Left ventricle myocardium inferior (tissue), 1 donor: ENCODE measurements around the gene PDE1C. TPM values are rescaled to one million over a fixed set of nuclear protein-coding genes. Genes with fewer than 3 reads are reported as not detected.

Experiments
- DNase-seq: peaks from one replicate; pipeline ENCODE4 v3.0.0-alpha.2; 2020
- H3K27ac ChIP-seq: fragments of 200-600 bp; replicated peaks from 2 replicates; pipeline ENCODE4 v1.8.0; 2021
- H3K27me3 ChIP-seq: fragments of 200-600 bp; 2 replicates; pipeline ENCODE4 v1.8.0; 2021; ENCODE audit warnings: low read depth
- H3K36me3 ChIP-seq: fragments of 200-600 bp; 2 replicates; pipeline ENCODE4 v1.8.0; 2021
- H3K4me1 ChIP-seq: fragments of 200-600 bp; 2 replicates; pipeline ENCODE4 v1.8.0; 2021
- H3K4me3 ChIP-seq: fragments of 200-600 bp; 2 replicates; pipeline ENCODE4 v1.8.0; 2021; ENCODE audit warnings: mild to moderate bottlenecking, moderate library complexity
- H3K9me3 ChIP-seq: fragments of 200-600 bp; replicated peaks from 2 replicates; pipeline ENCODE4 v1.8.0; 2021
- intact Hi-C: fragments of 100-400 bp; cut with micrococcal nuclease; formaldehyde crosslinking; loops from one replicate; pipeline ENCODE4 v1.11.0; 2022
- total RNA-seq: library from RNA; stranded (reverse); fragmentation: NEBNext Ultra II Directional; extraction: Animal tissue kit (Norgen Biotek cat#: 25700); gene quantifications from one replicate; pipeline ENCODE4 v1.2.1, GENCODE V29; 2021
- TF ChIP-seq, protein P1 (sequence below): fragments of 200-600 bp; IDR thresholded peaks from 2 replicates; pipeline ENCODE4 v1.8.0; 2021; ENCODE audit warnings: antibody characterized with exemption, mild to moderate bottlenecking, borderline replicate concordance
- donor health status: DM: no; HTN: yes; CAD: no; lungs with severe emphysema.

Gene PDE1C
- total RNA-seq, 1 donor from 2014 or later: 207 TPM

DNA sequence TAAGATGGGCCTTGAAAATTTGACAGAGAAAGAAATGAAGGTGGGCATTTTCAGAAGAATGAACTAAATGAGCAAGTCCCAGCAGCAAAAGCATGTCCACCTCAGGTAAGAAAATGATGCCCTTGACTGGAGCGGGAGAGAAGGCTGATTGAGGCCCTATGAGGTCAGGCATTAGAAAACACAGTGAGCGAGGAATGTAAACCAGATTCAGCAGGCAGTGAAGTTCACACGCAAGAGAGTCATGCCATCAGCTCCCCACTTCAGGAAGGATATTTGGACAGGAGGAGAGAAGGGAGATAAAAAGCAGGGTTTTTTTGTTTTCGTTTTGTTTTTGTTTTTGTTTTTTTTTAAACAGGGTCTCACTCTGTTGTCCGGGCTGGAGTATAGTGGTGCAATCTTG is 216.8 kb downstream of the PDE1C start:
- H3K4me1 ChIP-seq: peaks cover 27% of the 10 kb centered on the region
- no peak overlapping the region for H3K4me3 ChIP-seq
- H3K27me3 ChIP-seq: no peaks in the 10 kb centered on the region
- TF ChIP-seq, protein P1, sequence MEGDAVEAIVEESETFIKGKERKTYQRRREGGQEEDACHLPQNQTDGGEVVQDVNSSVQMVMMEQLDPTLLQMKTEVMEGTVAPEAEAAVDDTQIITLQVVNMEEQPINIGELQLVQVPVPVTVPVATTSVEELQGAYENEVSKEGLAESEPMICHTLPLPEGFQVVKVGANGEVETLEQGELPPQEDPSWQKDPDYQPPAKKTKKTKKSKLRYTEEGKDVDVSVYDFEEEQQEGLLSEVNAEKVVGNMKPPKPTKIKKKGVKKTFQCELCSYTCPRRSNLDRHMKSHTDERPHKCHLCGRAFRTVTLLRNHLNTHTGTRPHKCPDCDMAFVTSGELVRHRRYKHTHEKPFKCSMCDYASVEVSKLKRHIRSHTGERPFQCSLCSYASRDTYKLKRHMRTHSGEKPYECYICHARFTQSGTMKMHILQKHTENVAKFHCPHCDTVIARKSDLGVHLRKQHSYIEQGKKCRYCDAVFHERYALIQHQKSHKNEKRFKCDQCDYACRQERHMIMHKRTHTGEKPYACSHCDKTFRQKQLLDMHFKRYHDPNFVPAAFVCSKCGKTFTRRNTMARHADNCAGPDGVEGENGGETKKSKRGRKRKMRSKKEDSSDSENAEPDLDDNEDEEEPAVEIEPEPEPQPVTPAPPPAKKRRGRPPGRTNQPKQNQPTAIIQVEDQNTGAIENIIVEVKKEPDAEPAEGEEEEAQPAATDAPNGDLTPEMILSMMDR: no peak
- DNase-seq: no peak
- peaks cover 21% of the 10 kb centered on the region for H3K36me3 ChIP-seq
- intact Hi-C loops: no loop called here
- no peaks in the 10 kb centered on the region for H3K9me3 ChIP-seq
- peak overlapping the region; percentile 63 for H3K27ac ChIP-seq

DNA sequence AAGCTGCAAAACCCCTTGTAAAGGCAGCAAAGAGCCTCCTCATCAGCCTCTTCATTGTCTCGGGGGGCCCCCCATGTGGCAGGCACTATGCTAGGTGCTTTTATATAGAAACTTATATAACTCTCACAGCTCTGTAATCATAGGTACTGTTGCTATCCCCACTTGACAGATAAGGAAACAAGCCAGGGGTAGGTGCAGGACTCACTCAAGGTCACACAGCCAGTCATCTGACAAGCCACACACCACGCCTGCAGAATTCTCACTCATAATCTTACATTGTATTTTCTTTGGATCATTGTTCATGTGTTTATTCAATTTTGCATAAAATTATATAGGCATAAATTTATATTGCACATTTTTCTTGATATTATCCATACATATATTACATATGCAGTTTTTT is 217.7 kb downstream of the PDE1C start:
- Histone ChIP-seq H3K27ac (peak overlapping the region; percentile 63), H3K9me3 (no peaks in the 10 kb centered on the region)

DNA sequence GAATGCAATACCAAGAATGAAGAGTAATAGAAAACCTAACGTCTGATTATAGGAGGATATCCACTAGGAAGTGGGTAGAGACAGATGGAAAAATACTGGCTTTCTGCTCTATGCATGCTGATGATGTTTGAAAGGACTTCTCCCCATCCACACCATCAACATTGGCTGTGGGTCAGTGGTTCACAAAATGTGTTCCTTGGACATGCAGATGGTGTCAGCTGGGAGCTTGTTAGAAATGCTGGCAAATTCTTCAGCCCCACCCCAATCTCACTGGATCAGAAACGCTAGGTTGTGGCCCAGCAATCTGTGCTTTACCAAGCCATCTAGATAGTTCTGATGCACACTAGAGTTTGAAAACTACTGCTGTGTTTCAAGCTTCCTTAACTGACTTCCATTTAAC is 219.1 kb downstream of the PDE1C start:
- peaks cover 31% of the 10 kb centered on the region for H3K4me1 ChIP-seq

More for the DNA sequence above, 217.7 kb downstream of the PDE1C start:
- TF ChIP-seq, protein P1: no peak
- no peak for DNase-seq
- peaks cover 30% of the 10 kb centered on the region for H3K36me3 ChIP-seq
- intact Hi-C loops: no loop called here
- no peak overlapping the region for H3K4me3 ChIP-seq
- H3K4me1 ChIP-seq: peaks cover 27% of the 10 kb centered on the region
- no peaks in the 10 kb centered on the region for H3K27me3 ChIP-seq

DNA sequence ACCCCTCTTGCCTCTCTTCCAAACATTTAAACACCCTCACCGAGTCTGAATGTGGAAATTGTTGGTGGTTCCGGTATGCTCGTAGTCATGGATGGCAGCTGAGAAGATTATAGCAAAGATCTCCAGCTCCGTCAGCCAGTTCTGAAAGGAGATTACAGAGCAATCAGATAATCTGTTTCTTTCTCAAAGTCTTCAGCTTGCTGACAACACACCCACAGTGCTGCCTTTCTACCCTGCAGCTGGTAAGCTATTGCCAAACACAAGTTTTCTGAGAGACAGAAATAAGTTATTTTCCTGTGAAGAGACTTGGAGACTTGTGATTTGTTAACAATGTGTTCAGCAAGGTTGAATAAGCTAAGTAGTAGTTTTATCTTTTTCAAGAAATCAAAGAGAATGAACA is 219.6 kb downstream of the PDE1C start:
- no peak overlapping the region for H3K4me3 ChIP-seq
- H3K4me1 ChIP-seq: peaks cover 31% of the 10 kb centered on the region
- intact Hi-C loops: no loop called here
- H3K36me3 ChIP-seq: peaks cover 41% of the 10 kb centered on the region
- H3K9me3 ChIP-seq: no peaks in the 10 kb centered on the region
- no peak overlapping the region for H3K27ac ChIP-seq
- H3K27me3 ChIP-seq: no peaks in the 10 kb centered on the region
- no peak for DNase-seq
- TF ChIP-seq, protein P1: no peak

More for the DNA sequence above, 219.1 kb downstream of the PDE1C start:
- DNase-seq: no peak
- Histone ChIP-seq H3K27me3 (no peaks in the 10 kb centered on the region), H3K27ac (peak overlapping the region; percentile 17), H3K9me3 (no peaks in the 10 kb centered on the region), H3K4me3 (no peak overlapping the region), H3K36me3 (peaks cover 37% of the 10 kb centered on the region)
- intact Hi-C loops: no loop called here
- TF ChIP-seq, protein P1: no peak

DNA sequence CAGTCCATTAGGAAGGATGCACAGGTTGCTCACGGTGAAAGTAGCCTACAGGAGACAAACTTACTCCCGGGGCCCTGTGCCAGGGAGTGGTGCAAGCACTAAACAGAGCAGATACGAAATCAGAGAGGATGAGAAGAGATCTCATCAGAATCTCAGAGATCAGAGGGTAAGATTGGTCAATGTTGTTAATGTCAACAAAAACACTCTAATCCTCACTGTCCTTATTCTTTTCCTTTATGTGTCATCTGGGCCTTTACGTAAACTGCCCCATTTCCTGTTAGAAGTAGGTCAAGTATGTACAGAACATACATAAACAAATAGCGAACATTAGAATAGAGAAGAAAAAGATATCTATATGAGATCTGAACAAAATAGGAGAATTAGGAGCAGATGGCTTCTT is 220.1 kb downstream of the PDE1C start:
- DNase-seq: no peak

More for the DNA sequence above, 220.1 kb downstream of the PDE1C start:
- no peak overlapping the region for H3K27ac ChIP-seq
- no peaks in the 10 kb centered on the region for H3K27me3 ChIP-seq
- TF ChIP-seq, protein P1: no peak
- H3K36me3 ChIP-seq: peaks cover 47% of the 10 kb centered on the region
- intact Hi-C loops: no loop called here
- H3K9me3 ChIP-seq: peaks cover 4% of the 10 kb centered on the region
- H3K4me3 ChIP-seq: no peak overlapping the region
- peaks cover 31% of the 10 kb centered on the region for H3K4me1 ChIP-seq
